Measurements from ENCODE around the gene STAG2. TPM values are rescaled to one million over a fixed set of nuclear protein-coding genes. Genes with fewer than 3 reads are reported as not detected.

The STAG2 gene
- total RNA-seq, 4 donors from 2014 or later: 39.3 to 65.6 (median 55.5) TPM

- peak overlapping the region; percentile 95 to 99 (median 98) for H3K27ac ChIP-seq
- TF ChIP-seq POLR2A (IDR thresholded peaks at IDR 0.05): no peak
- TF ChIP-seq CTCF (IDR thresholded peaks at IDR 0.05 in 4 of 5, conservative IDR thresholded peaks at IDR 0.05 in 1 of 5): no peak
- H3K27me3 ChIP-seq: no peaks in the 10 kb centered on the region
- no peaks in the 10 kb centered on the region for H3K9me3 ChIP-seq
- DNase-seq: no peak
- no peak for ATAC-seq
- peaks cover 6 to 15% of the 10 kb centered on the region in 2 donors for H3K4me1 ChIP-seq
- peak overlapping the region; percentile 78 to 85 (median 81) for H3K4me3 ChIP-seq
- intact Hi-C loops (cut with DNase I; ENCODE audit: low total_unique reads): loop anchor here (5.0 to 10.0 kb wide), 4 partner anchors 55 to 233 kb away; no protein-coding TSS in a partner anchor
- H3K36me3 ChIP-seq: no peaks in the 10 kb centered on the region
- in situ Hi-C loops (cut with MboI; ENCODE audit: low sequenced_read_pairs in 4 of 4): loop anchor here in 1 of 4 donors (25.0 kb wide), 1 partner anchor 100 kb away; no protein-coding TSS in a partner anchor
These were observed 531 bp downstream of the STAG2 start for GRCh38 chrX:123962006-123962467.

- Histone ChIP-seq H3K9me3 (no peaks in the 10 kb centered on the region), H3K4me3 (peak overlapping the region; percentile 78 to 85 (median 81)), H3K36me3 (no peaks in the 10 kb centered on the region), H3K4me1 (peaks cover 6 to 15% of the 10 kb centered on the region in 2 donors), H3K27ac (peak overlapping the region; percentile 95 to 99 (median 98)), H3K27me3 (no peaks in the 10 kb centered on the region)
- in situ Hi-C loops (cut with MboI; ENCODE audit: low sequenced_read_pairs in 4 of 4): loop anchor here in 1 of 4 donors (25.0 kb wide), 1 partner anchor 99 kb away; no protein-coding TSS in a partner anchor
- no peak for TF ChIP-seq CTCF (IDR thresholded peaks at IDR 0.05 in 4 of 5, conservative IDR thresholded peaks at IDR 0.05 in 1 of 5)
- peak; percentile 56 to 83 for TF ChIP-seq POLR2A (IDR thresholded peaks at IDR 0.05)
- DNase-seq: peak; percentile 89 to 92
- ATAC-seq: peak; percentile 71 to 74
- intact Hi-C loops (cut with DNase I; ENCODE audit: low total_unique reads): loop anchor here (5.0 to 10.0 kb wide), 4 partner anchors 56 to 232 kb away; no protein-coding TSS in a partner anchor
These were observed 1.4 kb downstream of the STAG2 start for GRCh38 chrX:123962794-123963373.

- Histone ChIP-seq H3K36me3 (no peaks in the 10 kb centered on the region), H3K9me3 (no peaks in the 10 kb centered on the region), H3K4me3 (peak overlapping the region; percentile 58 to 85 (median 80)), H3K4me1 (peaks cover 14 to 15% of the 10 kb centered on the region in 2 donors), H3K27me3 (no peaks in the 10 kb centered on the region), H3K27ac (peak overlapping the region; percentile 95 to 99 (median 98))
- TF ChIP-seq POLR2A (IDR thresholded peaks at IDR 0.05) (no peak), CTCF (IDR thresholded peaks at IDR 0.05 in 4 of 5, conservative IDR thresholded peaks at IDR 0.05 in 1 of 5) (no peak)
- in situ Hi-C loops (cut with MboI; ENCODE audit: low sequenced_read_pairs in 4 of 4): loop anchor here in 1 of 4 donors (25.0 kb wide), 1 partner anchor 98 kb away; no protein-coding TSS in a partner anchor
- intact Hi-C loops (cut with DNase I; ENCODE audit: low total_unique reads): loop anchor here (5.0 to 10.0 kb wide), 4 partner anchors 57 to 231 kb away; no protein-coding TSS in a partner anchor
- ATAC-seq: no peak
- no peak for DNase-seq
These were observed 2.8 kb downstream of the STAG2 start for GRCh38 chrX:123964156-123964834.

- intact Hi-C loops (cut with DNase I; ENCODE audit: low total_unique reads) (loop anchor here (10.0 kb wide), 1 partner anchor 229 kb away; no protein-coding TSS in a partner anchor), in situ Hi-C loops (cut with MboI; ENCODE audit: low sequenced_read_pairs in 4 of 4) (loop anchor here in 1 of 4 donors (25.0 kb wide), 1 partner anchor 97 kb away; no protein-coding TSS in a partner anchor)
- no peak for DNase-seq
- H3K4me3 ChIP-seq: no peak overlapping the region
- H3K27ac ChIP-seq: peak overlapping the region; percentile 95 to 99 (median 98)
- no peaks in the 10 kb centered on the region for H3K36me3 ChIP-seq
- H3K27me3 ChIP-seq: no peaks in the 10 kb centered on the region
- peaks cover 22% of the 10 kb centered on the region in 2 donors for H3K4me1 ChIP-seq
- TF ChIP-seq POLR2A (IDR thresholded peaks at IDR 0.05): no peak
- TF ChIP-seq CTCF (IDR thresholded peaks at IDR 0.05 in 4 of 5, conservative IDR thresholded peaks at IDR 0.05 in 1 of 5): no peak
- ATAC-seq: no peak
- no peaks in the 10 kb centered on the region for H3K9me3 ChIP-seq
These were observed 4.2 kb downstream of the STAG2 start for GRCh38 chrX:123965712-123966111.

Data from gastrocnemius medialis (tissue), 4 donors.